Smooth muscle cell (in vitro differentiated cells): ENCODE measurements around the gene GJA8. TPM values are rescaled to one million over a fixed set of nuclear protein-coding genes. Genes with fewer than 3 reads are reported as not detected.

Experiments
- DNase-seq: peaks from one replicate; lab custom pipeline; 2025; ENCODE audit not compliant: unreplicated experiment; lab: John Stamatoyannopoulos, UW
- H2AFZ ChIP-seq: fragments of 200-600 bp; sonication (generic); 2 replicates; pipeline ENCODE4 v1.6.0; 2016; ENCODE audit warnings: antibody characterized with exemption, low read depth, mild to moderate bottlenecking
- H3F3A ChIP-seq: fragments of 200-600 bp; sonication (generic); 2 replicates; pipeline ENCODE4 v1.6.0; 2017; ENCODE audit warnings: antibody characterized with exemption, low read depth
- H3K27ac ChIP-seq: fragments of 200-600 bp; sonication (generic); 2 replicates; pipeline ENCODE4 v1.5.1; 2016; ENCODE audit warnings: low read depth, mild to moderate bottlenecking
- H3K27me3 ChIP-seq: fragments of 200-600 bp; sonication (generic); 2 replicates; pipeline ENCODE4 v1.6.1; 2016; ENCODE audit warnings: low read depth, mild to moderate bottlenecking
- H3K36me3 ChIP-seq: fragments of 200-600 bp; sonication (generic); 2 replicates; pipeline ENCODE4 v1.5.1; 2016; ENCODE audit warnings: low read depth
- H3K4me1 ChIP-seq: fragments of 200-600 bp; sonication (generic); 2 replicates; pipeline ENCODE4 v1.5.1; 2016; ENCODE audit warnings: low read depth
- H3K4me2 ChIP-seq: fragments of 200-600 bp; sonication (generic); 2 replicates; pipeline ENCODE4 v1.6.0; 2016; ENCODE audit warnings: mild to moderate bottlenecking
- H3K4me3 ChIP-seq: fragments of 200-600 bp; sonication (generic); 2 replicates; pipeline ENCODE4 v1.5.1; 2016; ENCODE audit warnings: mild to moderate bottlenecking
- H3K79me2 ChIP-seq: fragments of 200-600 bp; sonication (generic); 2 replicates; pipeline ENCODE4 v1.6.0; 2016; ENCODE audit warnings: low read depth, mild to moderate bottlenecking
- H3K9ac ChIP-seq: fragments of 200-600 bp; sonication (generic); 2 replicates; pipeline ENCODE4 v1.6.0; 2016; ENCODE audit warnings: low read depth
- H3K9me3 ChIP-seq: fragments of 200-600 bp; sonication (generic); replicated peaks from 2 replicates; pipeline ENCODE4 v1.5.1; 2016; ENCODE audit warnings: low read depth
- H4K20me1 ChIP-seq: fragments of 200-600 bp; sonication (generic); 2 replicates; pipeline ENCODE4 v1.6.0; 2016; ENCODE audit warnings: low read depth
- CTCF ChIP-seq: fragments of 200-600 bp; sonication (generic); IDR thresholded peaks from 2 replicates; pipeline ENCODE4 v1.5.1; 2017; ENCODE audit warnings: borderline replicate concordance, mild to moderate bottlenecking, antibody characterized with exemption; ENCODE audit not compliant: insufficient read depth, poor library complexity, severe bottlenecking
- WGBS: methylation state at CpG from one replicate; pipeline ENCODE4 v1.1.7; 2016; ENCODE audit warnings: low lambda C conversion rate; 5-methylcytosine and 5-hydroxymethylcytosine counted together
- polyA plus RNA-seq: library from polyadenylated mRNA; unstranded; fragments of >200 nt; fragmentation: Nextera tagmentation; extraction: Ambion mirVana; gene quantifications from 2 replicates; pipeline ENCODE4 v1.2.1, GENCODE V29; 2016
- total RNA-seq: library from RNA; depleted of rRNA; stranded (reverse); fragments of >200 nt; gene quantifications from 2 replicates; pipeline ENCODE4 v1.2.3, GENCODE V29; 2014

GJA8 gene
- total and polyA plus RNA-seq, 2 experiments from 2014 or later: not detected

GRCh38 chr1:147878022-147878421, 24.6 kb upstream of the GJA8 start:
- no peaks in the 10 kb centered on the region for H3K9me3 ChIP-seq
- no peaks in the 10 kb centered on the region for H3K79me2 ChIP-seq
- DNase-seq: no peak
- no peak overlapping the region for H3K27ac ChIP-seq
- H3K4me3 ChIP-seq: no peak overlapping the region
- H4K20me1 ChIP-seq: no peaks in the 10 kb centered on the region
- no peak overlapping the region for H3K4me2 ChIP-seq
- H3F3A ChIP-seq: no peaks in the 10 kb centered on the region
- WGBS: 86% methylated on average over 4 of the region's 4 CpGs
- no peak overlapping the region for H3K9ac ChIP-seq
- H3K4me1 ChIP-seq: no peaks in the 10 kb centered on the region
- no peak for TF ChIP-seq CTCF
- H2AFZ ChIP-seq: no peak overlapping the region
- H3K27me3 ChIP-seq: no peaks in the 10 kb centered on the region
- H3K36me3 ChIP-seq: no peaks in the 10 kb centered on the region

DNA sequence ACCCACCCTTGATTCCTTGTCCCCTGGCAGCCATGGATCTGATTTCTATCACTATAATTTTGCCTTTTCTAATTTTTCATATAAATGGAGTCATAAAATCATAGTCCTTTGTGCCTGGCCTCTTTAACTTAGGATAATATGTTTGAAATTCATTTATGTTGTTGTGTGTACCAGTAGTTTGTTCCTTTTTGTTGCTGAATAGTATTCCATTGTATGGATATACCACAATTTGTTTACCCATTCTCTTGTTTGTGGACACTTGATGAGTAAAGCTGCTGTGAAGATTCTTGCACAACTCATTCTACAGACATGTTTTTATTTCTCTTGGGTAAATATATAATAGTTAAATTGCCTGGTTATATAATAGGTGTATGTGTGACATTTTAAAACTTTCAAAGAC, 22.7 kb upstream of the GJA8 start:
- no peaks in the 10 kb centered on the region for H3K9me3 ChIP-seq
- H2AFZ ChIP-seq: no peak overlapping the region
- no peaks in the 10 kb centered on the region for H3K36me3 ChIP-seq
- no peak overlapping the region for H3K9ac ChIP-seq
- H3K79me2 ChIP-seq: no peaks in the 10 kb centered on the region
- no peak for TF ChIP-seq CTCF
- no peaks in the 10 kb centered on the region for H3F3A ChIP-seq
- H3K27ac ChIP-seq: no peak overlapping the region
- H4K20me1 ChIP-seq: no peaks in the 10 kb centered on the region
- no peak for DNase-seq
- no peak overlapping the region for H3K4me2 ChIP-seq
- H3K4me1 ChIP-seq: no peaks in the 10 kb centered on the region
- H3K4me3 ChIP-seq: no peak overlapping the region
- H3K27me3 ChIP-seq: no peaks in the 10 kb centered on the region

DNA sequence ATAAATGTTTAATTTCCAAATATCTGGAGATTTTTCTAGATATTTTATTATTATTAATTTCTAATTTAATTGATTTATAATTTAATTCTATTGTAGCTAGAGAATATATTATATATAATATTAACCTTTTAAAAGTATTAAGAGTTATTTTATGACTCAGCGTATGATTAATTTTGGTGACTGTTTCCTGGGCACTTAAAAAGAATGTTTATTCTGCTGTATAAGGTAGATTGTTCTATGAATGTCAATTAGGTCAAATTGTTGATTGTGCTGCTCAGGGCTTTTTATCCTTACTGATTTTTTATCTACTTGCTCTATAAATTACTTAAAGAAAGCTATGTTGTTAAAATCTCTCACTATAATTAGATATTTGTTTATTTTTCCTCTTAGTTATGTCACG, 20.1 kb upstream of the GJA8 start:
- no peaks in the 10 kb centered on the region for H3K36me3 ChIP-seq
- no peaks in the 10 kb centered on the region for H3K9me3 ChIP-seq
- no peaks in the 10 kb centered on the region for H3K79me2 ChIP-seq
- H3K4me2 ChIP-seq: no peak overlapping the region
- no peaks in the 10 kb centered on the region for H3K27me3 ChIP-seq
- H3F3A ChIP-seq: no peaks in the 10 kb centered on the region
- no peaks in the 10 kb centered on the region for H3K4me1 ChIP-seq
- TF ChIP-seq CTCF: no peak
- H3K27ac ChIP-seq: no peak overlapping the region
- H2AFZ ChIP-seq: no peak overlapping the region
- no peak overlapping the region for H3K4me3 ChIP-seq
- WGBS: 90% methylated on average over 2 of the region's 2 CpGs
- H4K20me1 ChIP-seq: no peaks in the 10 kb centered on the region
- H3K9ac ChIP-seq: no peak overlapping the region
- no peak for DNase-seq

DNA sequence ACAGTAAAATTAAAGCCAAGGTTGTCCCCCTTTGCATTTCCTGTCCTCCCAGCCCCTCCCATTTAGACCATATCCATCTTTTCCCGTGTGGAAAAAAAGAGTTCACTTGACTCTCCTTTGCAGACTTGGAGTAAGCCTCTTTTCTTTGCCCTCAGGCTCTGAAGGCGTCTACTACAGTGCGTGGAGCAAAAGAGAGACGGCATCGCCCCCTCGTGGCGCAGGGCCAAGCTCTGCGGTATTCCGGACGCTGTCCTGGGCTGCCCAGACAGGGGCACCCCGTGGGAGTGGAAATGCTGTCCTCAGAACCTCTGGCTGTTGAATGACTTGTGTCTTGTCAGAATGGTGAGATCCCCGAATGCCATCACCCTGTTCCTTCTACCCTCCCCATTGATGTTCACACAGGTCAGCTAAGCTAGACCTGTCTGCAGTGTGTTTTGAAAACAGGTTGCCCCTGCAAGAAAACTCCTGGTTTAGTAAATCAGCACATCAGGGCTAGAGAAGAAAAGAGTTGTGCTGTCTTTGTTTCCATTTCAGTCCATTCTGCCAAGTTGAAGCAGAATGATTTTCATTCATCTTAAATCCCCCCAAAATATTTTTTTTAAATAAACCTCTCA, 12.3 kb upstream of the GJA8 start:
- H3K79me2 ChIP-seq: no peaks in the 10 kb centered on the region
- H3K27ac ChIP-seq: no peak overlapping the region
- H2AFZ ChIP-seq: no peak overlapping the region
- no peaks in the 10 kb centered on the region for H3F3A ChIP-seq
- DNase-seq: peak; percentile 33
- TF ChIP-seq CTCF: peak; percentile 90
- H4K20me1 ChIP-seq: no peaks in the 10 kb centered on the region
- no peaks in the 10 kb centered on the region for H3K9me3 ChIP-seq
- no peak overlapping the region for H3K9ac ChIP-seq
- H3K4me1 ChIP-seq: no peaks in the 10 kb centered on the region
- H3K36me3 ChIP-seq: no peaks in the 10 kb centered on the region
- WGBS: 3% methylated on average over 12 of the region's 12 CpGs
- H3K27me3 ChIP-seq: no peaks in the 10 kb centered on the region
- no peak overlapping the region for H3K4me3 ChIP-seq
- H3K4me2 ChIP-seq: no peak overlapping the region
